ENCODE data around the gene USP47.

The USP47 gene

DNA sequence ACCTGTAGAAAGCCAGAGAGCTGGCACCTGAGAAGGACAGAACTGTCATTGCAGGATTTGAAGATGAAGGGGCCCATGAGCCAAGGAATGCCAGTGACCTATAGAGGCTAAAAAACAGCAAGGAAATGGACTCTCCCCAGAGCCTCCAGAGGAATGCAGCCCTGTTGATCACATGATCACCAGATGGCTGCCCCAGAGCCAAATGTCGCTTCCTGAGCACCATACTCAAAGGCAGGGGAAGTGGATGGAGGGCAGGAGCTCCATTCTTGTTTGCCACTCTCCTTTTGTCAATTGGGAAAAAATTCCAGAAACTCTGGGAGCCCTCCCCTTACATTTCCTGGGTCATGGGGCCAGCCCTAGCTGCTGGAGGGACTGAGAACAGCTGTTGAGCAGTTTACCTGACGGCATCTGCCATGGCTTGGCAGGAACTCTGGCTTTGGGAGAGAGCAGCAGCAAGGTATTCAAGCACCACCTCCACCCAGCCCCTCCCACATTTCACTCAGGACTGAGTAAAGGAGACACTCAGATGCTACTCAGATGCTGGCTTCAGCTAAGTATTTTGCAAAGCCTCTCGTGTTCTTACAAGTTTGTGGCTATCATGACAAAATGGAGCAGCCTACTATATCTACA lies 119.7 kb downstream of the USP47 start:
- H3K4me3 ChIP-seq (ENCODE audit: low read depth, low read length): no peak overlapping the region
- TF ChIP-seq, protein P1, sequence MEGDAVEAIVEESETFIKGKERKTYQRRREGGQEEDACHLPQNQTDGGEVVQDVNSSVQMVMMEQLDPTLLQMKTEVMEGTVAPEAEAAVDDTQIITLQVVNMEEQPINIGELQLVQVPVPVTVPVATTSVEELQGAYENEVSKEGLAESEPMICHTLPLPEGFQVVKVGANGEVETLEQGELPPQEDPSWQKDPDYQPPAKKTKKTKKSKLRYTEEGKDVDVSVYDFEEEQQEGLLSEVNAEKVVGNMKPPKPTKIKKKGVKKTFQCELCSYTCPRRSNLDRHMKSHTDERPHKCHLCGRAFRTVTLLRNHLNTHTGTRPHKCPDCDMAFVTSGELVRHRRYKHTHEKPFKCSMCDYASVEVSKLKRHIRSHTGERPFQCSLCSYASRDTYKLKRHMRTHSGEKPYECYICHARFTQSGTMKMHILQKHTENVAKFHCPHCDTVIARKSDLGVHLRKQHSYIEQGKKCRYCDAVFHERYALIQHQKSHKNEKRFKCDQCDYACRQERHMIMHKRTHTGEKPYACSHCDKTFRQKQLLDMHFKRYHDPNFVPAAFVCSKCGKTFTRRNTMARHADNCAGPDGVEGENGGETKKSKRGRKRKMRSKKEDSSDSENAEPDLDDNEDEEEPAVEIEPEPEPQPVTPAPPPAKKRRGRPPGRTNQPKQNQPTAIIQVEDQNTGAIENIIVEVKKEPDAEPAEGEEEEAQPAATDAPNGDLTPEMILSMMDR (IDR thresholded peaks at IDR 0.05; ENCODE audit: insufficient read depth, low read depth, low read length, missing control alignments): no peak
- no peak for DNase-seq (ENCODE audit: low read depth)

DNA sequence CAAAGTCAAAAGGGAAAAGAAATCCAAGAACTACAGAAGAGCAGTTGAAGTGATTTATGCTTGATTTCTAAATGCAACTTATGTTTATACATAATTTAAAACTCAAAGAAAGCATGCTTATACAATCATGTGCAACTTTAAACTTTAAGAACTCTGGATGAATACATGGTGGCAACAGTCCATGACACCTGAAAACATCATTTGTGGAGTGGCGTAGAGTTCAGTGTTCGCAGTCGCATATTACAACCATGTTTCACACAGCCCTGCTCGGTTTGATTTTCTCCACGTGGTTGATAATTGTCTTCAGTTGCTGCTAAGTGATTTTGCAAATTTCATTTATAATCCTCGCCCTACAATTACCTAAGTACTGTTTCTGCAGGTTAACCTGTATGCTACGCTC lies 121.3 kb downstream of the USP47 start:
- DNase-seq (ENCODE audit: low read depth): no peak
- no peak overlapping the region for H3K4me3 ChIP-seq (ENCODE audit: low read depth, low read length)
- TF ChIP-seq, protein P1 (IDR thresholded peaks at IDR 0.05; ENCODE audit: insufficient read depth, low read depth, low read length, missing control alignments): no peak

DNA sequence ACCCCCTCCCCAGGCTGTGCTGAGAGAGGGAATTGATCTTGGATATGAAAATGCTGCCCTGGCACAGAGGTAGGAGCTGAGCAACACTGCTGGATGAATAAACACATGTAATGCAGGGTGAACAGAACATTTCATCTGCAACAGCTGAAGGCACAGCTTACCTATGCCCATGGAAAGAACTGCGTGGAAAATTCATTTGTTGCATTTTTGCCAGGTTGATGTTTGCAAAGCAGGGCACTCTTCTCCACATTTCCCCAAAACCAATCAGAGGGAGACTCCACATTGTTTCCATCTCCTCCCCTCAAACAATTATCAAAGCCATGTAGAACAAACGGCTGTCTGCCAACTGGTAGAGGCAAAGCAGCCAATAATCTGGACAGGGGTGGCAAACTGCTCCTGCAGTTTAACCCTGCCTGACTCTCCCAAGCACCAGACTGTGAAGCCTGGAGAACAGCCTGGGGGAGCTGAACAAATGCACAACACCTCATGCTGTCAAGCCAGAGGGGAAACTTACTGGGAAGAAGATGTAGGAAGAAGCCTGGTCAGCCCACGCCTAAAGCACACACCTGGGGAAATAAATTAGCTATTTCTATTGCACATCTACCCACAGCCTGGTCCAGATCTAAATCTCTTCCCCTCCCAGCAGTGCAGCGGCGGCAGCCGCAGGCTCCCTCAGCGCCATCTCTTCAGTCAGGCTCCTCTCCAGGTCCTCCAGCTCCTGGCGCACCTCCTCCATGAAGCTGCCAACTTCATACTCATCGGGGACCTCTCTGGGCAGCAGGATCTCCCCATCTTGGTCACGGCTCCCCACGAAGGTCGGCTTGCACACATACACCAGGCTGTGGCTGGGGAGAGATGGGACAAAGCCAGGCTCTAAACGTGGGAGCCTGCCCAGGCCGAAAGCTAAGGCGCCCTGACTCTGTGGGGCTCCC lies 122.3 kb downstream of the USP47 start:
- no peak overlapping the region for H3K4me3 ChIP-seq (ENCODE audit: low read depth, low read length)
- TF ChIP-seq, protein P1 (IDR thresholded peaks at IDR 0.05; ENCODE audit: insufficient read depth, low read depth, low read length, missing control alignments): no peak
- DNase-seq (ENCODE audit: low read depth): no peak

DNA sequence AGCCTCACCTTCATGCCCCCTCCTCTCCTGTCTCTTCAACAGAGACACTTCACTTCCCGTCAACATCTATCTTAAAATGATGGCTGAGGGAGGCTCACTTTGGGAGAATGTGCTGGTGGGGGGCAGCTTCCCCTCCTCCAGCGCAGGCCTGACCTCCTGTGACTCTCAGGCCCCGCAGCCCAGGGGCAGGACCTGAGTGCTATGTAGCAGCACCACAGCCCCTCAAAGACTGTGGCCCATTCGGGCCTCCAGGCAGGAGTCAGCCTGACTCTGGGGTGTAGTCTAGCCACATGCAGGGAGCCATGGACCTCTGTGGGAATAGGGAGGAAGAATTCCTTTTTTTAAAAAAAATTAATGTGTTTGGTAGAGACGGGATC lies 123.0 kb downstream of the USP47 start:
- TF ChIP-seq, protein P1 (IDR thresholded peaks at IDR 0.05; ENCODE audit: insufficient read depth, low read depth, low read length, missing control alignments): no peak
- H3K4me3 ChIP-seq (ENCODE audit: low read depth, low read length): no peak overlapping the region
- no peak for DNase-seq (ENCODE audit: low read depth)

DNA sequence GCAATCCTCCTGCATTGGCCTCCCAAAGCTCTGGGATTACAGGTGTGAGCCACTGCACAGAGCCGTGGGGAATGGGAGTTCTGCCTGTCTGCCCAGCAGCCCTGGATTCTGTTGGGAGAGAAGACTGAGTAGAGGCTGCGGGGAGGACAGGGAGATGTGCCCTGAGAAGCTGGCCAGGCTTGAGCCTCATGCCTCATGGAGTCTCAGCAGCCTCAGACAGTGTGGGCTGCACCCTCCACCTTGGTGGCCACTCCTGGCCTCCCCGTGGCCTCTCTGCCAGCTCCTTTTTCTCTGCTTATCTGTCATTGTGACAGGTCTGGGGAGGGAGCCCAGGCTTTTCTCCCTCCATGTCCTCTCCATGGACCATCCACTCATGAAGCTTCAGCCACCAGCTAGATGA lies 123.4 kb downstream of the USP47 start:
- no peak overlapping the region for H3K4me3 ChIP-seq (ENCODE audit: low read depth, low read length)
- no peak for DNase-seq (ENCODE audit: low read depth)
- TF ChIP-seq, protein P1 (IDR thresholded peaks at IDR 0.05; ENCODE audit: insufficient read depth, low read depth, low read length, missing control alignments): no peak

DNA sequence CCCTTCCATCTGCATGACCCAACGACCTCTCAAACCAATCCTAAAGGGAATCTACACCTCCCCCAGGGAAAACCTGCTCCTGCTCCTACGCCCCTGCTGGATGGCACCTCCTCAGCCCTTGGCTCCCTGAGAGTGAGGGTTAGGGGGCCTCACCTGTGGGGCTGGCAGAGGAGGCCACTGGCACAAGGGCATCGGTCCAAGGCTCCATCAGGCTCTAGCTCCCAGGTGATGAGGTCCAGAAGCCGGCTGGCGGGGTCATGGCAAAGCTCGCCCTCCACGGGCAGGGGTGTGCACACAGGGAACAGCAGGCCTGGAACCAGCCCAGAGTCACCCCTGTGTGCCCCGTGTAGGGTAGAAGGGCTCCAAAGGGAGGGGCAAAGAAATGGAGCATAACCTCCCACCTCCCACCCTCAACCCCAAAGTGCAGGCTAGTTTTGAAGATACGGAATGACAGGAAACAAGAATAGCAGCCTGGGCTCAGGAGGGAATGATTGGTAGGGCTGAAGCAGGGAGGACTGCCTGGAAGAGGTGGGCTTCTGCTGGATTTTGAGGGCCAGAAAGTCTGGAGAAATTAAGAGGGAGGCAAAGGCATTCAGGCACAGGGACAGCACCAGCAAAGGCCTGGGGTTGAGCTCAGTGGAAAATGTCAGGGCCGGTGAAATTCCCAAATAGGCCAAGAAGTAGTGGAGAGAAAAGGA lies 124.0 kb downstream of the USP47 start:
- no peak overlapping the region for H3K4me3 ChIP-seq (ENCODE audit: low read depth, low read length)
- TF ChIP-seq, protein P1 (IDR thresholded peaks at IDR 0.05; ENCODE audit: insufficient read depth, low read depth, low read length, missing control alignments): no peak
- no peak for DNase-seq (ENCODE audit: low read depth)

All from GM12865 (cell line).